Activated CD8-positive, alpha-beta memory T cell treated with anti-CD3 and anti-CD28 coated beads, Interleukin-2, amount 10 ng/mL, durations not matched to agents 7 days and 5 days (primary cell): Measurements from ENCODE around the gene GLI3. TPM values are rescaled to one million over a fixed set of nuclear protein-coding genes. Genes with fewer than 3 reads are reported as not detected.
A peak's percentile ranks its signal among the peaks of the same experiment; 100 is the strongest.

Experiments
- ATAC-seq: fragments of 150-1000 bp; cut with Tn5 transposase; one replicate; pipeline ENCODE4 v1.10.0; 2021; ENCODE audit warnings: moderate library complexity
- CTCF ChIA-PET: fragments of 350-600 bp; sonication (Branson Sonifier 250); formaldehyde crosslinking; loops from one replicate; lab custom pipeline; 2021; ENCODE audit warnings: antibody characterized with exemption; lab: Charles Lee
- DNase-seq: peaks from one replicate; pipeline ENCODE4 v3.0.0-alpha.2; 2020
- H3K27ac Mint-ChIP-seq: one replicate; pipeline ENCODE4 v1.8.0; 2021; ENCODE audit warnings: mild to moderate bottlenecking, mixed read lengths
- H3K27me3 Mint-ChIP-seq: one replicate; pipeline ENCODE4 v1.8.0; 2021; ENCODE audit warnings: mixed read lengths
- H3K36me3 Mint-ChIP-seq: one replicate; pipeline ENCODE4 v1.8.0; 2021; ENCODE audit warnings: mild to moderate bottlenecking, mixed read lengths
- H3K4me1 Mint-ChIP-seq: one replicate; pipeline ENCODE4 v1.8.0; 2021; ENCODE audit warnings: mixed read lengths
- H3K4me3 Mint-ChIP-seq: one replicate; pipeline ENCODE4 v1.8.0; 2021; ENCODE audit warnings: mild to moderate bottlenecking, moderate library complexity, mixed read lengths
- H3K9me3 Mint-ChIP-seq: one replicate; pipeline ENCODE4 v1.8.0; 2022; ENCODE audit warnings: low read depth, mixed read lengths
- total RNA-seq, 2 experiments: library from RNA; stranded (reverse); gene quantifications; one replicate each; pipeline ENCODE4 v1.2.3, GENCODE V29; 2021

GLI3 gene
- total RNA-seq, 2 experiments from 2014 or later = 0.15 to 0.26 TPM

DNA sequence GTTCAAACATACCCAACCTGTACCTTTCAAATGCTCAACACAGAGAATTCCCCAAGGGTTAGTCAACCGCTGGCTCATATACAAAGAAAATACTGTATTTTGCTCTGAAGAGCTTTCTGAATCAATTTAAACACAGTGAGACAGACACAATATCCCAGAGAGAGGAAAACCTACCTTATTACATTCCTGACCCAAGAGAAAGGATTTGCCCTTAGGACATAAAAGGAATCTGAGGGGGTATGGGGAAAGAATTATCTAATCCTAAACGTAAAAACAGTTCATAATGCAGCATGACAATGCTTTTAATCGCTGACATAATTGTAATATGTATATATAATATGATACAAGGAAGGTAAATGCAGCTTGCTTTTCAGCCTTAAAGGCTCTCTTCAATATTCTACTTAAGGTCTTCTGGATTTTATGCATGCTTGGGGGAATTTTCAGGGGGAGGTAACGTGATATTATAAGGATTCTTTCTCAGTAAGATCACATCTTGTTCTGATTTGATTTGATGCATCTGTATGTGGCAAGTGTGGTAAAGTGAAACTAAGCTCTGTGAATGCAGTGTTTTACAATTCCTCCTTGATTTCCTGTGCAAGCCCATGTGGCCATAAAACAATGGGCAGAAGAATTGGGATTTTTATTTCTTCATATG lies 240.5 kb downstream of the GLI3 start:
- no peak overlapping the region for H3K4me3 Mint-ChIP-seq
- H3K27ac Mint-ChIP-seq = no peak overlapping the region
- DNase-seq (no peak), ATAC-seq (no peak)
- H3K4me1 Mint-ChIP-seq = no peaks in the 10 kb centered on the region
- H3K9me3 Mint-ChIP-seq = no peaks in the 10 kb centered on the region
- H3K36me3 Mint-ChIP-seq = no peaks in the 10 kb centered on the region
- CTCF ChIA-PET = no interaction called here
- H3K27me3 Mint-ChIP-seq = peaks cover 9% of the 10 kb centered on the region

DNA sequence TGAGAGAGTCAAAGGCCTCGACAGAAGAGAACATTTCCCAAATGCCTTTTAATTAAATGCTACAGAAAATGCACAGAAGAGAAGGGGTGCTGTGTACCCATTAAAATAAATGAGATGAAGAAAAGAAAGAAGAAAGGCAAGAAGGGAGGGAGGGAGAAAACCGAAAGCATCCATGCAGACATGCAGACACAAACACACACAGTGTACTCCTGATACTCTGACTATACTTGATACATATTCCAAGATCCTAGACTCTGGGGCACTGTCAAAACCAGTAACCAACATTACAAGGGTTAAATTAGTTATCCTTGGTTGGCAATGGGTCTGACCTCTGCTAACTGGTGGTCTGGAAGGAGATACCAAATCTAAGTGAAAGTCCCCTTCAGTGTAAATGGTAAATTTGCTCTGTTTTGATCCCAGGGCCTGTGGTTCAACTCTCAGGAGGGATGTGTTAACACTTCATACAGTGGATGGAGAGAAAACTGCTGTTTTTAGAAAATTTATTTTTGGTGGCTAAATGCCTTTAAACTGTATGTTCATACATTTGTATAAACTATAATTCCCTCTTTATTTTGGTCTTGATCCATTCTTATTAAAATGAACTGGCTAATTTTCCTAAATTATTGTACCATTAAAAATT lies 241.3 kb downstream of the GLI3 start:
- no peaks in the 10 kb centered on the region for H3K9me3 Mint-ChIP-seq
- no peaks in the 10 kb centered on the region for H3K4me1 Mint-ChIP-seq
- DNase-seq (no peak), ATAC-seq (no peak)
- no peaks in the 10 kb centered on the region for H3K36me3 Mint-ChIP-seq
- CTCF ChIA-PET = no interaction called here
- no peak overlapping the region for H3K27ac Mint-ChIP-seq
- H3K27me3 Mint-ChIP-seq = peaks cover 9% of the 10 kb centered on the region
- no peak overlapping the region for H3K4me3 Mint-ChIP-seq

DNA sequence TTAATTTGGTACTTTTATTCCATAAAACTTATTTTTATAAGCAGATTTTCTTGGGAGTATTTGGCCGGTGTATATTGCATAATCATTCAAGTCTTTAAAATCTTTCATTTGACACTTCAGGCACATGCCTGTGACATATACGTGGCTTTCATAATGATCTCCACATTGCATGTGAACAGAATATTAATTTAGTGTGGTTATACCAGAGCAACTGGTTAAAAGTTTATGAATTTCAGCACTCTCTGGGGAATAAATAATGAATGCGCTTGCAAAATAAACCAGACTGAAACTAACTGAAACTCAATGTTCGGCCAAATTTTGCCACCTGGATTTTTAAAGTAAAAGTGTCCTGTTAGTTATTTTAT lies 242.3 kb downstream of the GLI3 start:
- Mint-ChIP-seq H3K4me1 (no peaks in the 10 kb centered on the region), H3K27me3 (peaks cover 4% of the 10 kb centered on the region), H3K9me3 (no peaks in the 10 kb centered on the region), H3K27ac (no peak overlapping the region), H3K36me3 (no peaks in the 10 kb centered on the region), H3K4me3 (no peak overlapping the region)
- DNase-seq (no peak), ATAC-seq (no peak)
- CTCF ChIA-PET = no interaction called here

DNA sequence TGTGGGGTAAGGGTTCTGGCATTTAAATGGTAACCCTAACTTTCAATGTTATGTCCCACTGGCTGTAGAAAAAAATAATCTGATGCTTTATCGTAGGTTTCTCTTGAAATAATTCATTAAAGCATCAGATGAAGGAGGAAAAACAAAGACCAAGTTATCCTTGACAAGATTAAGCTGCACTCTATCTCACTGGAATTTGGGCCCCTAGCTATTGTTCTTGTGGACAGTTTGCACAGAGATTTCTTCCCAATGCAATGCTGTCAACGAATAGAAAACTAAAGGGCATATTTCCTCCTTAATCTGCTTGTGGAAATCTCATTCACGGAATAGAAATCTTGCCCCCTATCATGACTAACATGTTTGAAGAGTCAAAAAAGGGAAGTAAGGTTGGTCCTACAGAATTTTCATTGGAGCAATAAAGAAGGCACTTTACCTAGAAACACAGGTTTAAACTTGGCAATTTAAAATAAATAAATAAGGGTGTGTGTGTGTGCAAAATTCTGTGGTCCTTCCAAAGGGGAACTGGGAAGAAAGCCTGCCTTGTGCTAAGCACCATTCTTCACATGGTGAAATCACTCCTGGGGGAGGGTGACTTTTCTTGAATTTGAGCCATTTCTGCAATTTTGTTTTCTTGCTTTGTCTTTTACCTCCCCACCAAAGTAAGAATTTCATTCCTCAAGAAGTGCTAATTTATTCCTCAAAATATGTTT lies 242.8 kb downstream of the GLI3 start:
- ATAC-seq (no peak), DNase-seq (no peak)
- Mint-ChIP-seq H3K9me3 (no peaks in the 10 kb centered on the region), H3K4me3 (no peak overlapping the region), H3K27ac (no peak overlapping the region), H3K27me3 (no peaks in the 10 kb centered on the region), H3K36me3 (no peaks in the 10 kb centered on the region), H3K4me1 (no peaks in the 10 kb centered on the region)
- CTCF ChIA-PET = interaction anchor here (1.6 kb wide), 1 partner anchor 882 kb away, joined by 3 read pairs; no protein-coding TSS in a partner anchor

DNA sequence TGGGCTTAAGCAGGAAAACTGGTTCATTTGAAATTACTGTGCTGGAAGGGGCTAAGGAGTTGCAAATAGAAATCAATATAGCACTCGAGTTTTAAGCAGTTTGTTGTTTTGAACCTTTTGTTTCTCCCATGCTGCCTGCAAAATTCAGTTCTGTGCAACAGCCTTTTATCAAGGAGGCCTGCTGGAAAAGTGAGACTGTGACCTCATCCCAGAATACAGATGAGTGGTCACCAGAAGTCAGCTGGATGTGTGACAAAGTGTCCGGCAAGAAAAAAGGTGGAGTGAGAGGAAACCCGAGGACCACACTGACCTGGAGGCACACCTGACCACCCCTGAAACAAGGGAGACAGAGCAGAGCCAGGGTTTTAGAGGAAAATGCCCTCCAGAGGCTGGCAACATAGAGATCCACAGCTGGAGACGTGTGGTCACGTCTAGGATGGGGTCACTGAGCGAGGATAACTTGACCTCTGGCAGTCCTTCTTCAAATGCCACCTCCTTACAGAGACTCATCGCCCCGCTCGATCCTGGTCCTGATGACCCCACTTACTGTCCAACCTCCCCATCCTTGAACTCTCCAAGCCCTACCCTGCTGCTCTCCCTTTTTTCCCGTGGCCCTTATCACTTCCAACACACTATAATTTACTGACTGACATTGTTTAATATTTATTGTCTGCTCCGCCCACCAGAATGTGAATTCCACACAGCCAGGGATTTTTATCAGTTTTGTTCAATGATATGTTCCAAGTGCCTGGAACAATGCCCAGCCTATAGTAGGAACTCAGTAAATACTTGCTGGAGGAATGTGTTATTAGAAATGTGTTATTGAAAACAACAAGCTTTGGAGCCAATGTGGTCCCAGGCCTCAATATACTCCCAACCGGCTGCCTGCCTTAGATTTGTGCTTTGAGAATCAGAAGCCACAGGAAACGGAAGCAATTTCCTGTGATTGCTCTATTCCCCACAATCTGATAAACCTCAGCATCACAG lies 243.8 kb downstream of the GLI3 start:
- no peak for DNase-seq
- H3K4me3 Mint-ChIP-seq = no peak overlapping the region
- H3K27ac Mint-ChIP-seq = no peak overlapping the region
- H3K4me1 Mint-ChIP-seq = no peaks in the 10 kb centered on the region
- CTCF ChIA-PET = interaction anchor here (1.6 kb wide), 1 partner anchor 883 kb away, joined by 3 read pairs; no protein-coding TSS in a partner anchor
- H3K27me3 Mint-ChIP-seq = no peaks in the 10 kb centered on the region
- no peak for ATAC-seq
- no peaks in the 10 kb centered on the region for H3K9me3 Mint-ChIP-seq
- H3K36me3 Mint-ChIP-seq = no peaks in the 10 kb centered on the region

DNA sequence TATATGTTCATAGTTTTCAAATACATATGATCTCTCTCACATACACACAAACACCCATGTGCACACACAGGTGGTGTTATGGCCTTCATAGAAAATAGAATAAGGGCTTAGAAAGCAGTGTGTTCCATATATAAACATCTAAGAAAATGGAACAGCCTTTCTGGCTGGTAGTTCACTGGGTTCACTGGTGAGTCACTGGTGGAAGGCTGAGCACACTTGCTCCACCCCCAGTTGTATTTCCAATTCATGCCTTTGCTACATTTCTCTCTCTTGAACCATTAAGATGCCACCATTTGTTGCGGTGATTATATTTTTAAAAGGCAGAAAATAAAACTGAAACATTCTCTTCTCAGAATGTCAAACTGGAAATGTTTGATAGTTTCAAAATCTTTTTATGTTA lies 252.1 kb downstream of the GLI3 start:
- Mint-ChIP-seq H3K4me1 (no peaks in the 10 kb centered on the region), H3K9me3 (no peaks in the 10 kb centered on the region), H3K27me3 (peaks cover 4% of the 10 kb centered on the region), H3K36me3 (no peaks in the 10 kb centered on the region), H3K27ac (no peak overlapping the region), H3K4me3 (no peak overlapping the region)
- CTCF ChIA-PET = interaction anchor here (1.8 kb wide), 1 partner anchor 44 kb away, joined by 5 read pairs; no protein-coding TSS in a partner anchor
- DNase-seq (no peak), ATAC-seq (no peak)

DNA sequence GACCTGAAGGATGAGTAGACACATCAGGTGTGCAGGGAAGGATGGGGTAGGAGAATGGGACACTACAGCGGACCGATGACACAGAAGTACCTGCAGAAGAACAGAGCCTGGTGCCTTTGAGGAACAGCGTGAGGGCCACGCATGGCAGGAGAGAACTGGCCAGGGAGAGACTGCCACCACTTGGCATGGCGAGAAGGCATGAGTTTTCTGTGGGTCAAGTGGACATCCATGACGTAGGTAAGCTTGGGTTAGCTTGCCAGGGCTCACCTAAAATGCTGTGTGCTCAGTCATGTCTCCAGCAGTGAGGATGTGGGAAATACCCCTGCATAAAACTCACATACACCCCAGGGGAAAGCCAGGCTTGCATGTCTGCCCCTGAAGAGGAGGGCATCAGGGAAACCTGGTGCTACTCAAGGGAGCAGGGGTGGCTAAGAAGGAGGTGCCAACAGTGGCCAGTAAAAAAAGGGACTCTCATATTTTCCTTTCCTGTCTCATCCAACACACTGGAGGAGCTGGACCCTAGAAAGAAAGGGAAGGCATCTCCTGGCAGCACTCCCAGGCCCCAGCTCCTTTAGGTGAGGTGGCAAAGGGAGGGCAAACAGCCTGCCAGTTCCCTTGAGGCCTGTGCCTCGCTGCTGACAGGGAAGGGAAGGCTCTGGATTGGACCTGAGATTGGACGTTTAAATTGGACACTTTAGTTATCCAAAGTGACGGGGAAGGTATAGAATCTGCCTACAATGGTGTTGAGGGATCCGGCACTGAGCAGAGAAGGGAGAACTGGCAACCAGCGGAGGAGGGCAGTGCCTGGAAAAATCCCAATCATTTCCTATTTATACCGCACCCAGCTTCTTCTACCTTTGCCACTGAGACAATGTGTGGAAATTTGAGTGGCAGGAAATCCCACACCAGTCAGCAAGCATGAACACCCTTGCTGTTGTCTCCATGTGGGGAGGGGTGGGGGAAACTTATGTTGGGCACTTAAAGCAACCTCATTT lies 255.7 kb downstream of the GLI3 start:
- no peaks in the 10 kb centered on the region for H3K9me3 Mint-ChIP-seq
- CTCF ChIA-PET = no interaction called here
- peaks cover 4% of the 10 kb centered on the region for H3K27me3 Mint-ChIP-seq
- no peaks in the 10 kb centered on the region for H3K36me3 Mint-ChIP-seq
- no peak overlapping the region for H3K4me3 Mint-ChIP-seq
- H3K27ac Mint-ChIP-seq = no peak overlapping the region
- ATAC-seq (no peak), DNase-seq (no peak)
- H3K4me1 Mint-ChIP-seq = no peaks in the 10 kb centered on the region

DNA sequence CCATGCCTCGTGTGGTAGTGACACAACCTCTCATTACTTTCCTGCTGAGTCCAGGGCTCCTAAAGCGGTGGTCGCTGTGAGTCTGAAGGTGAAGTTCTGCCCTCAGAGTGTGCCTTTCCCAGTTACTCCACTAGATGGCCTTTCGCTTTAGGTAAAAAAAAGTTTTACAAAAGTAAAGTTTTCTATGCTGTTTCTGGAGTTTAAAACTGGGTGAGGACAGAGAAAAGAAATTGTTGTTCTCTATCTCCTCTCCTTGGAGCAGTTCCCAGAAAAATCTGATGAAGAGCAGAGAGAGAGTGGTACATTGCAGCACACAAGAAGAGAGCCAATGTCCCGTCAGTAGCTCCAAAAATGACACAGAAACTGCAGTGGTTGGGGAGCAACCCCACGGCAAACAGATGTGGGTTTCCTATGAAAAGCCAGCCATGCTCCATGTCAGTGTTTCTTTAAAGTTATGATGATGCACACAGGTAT lies 257.1 kb downstream of the GLI3 start:
- Mint-ChIP-seq H3K27ac (no peak overlapping the region), H3K4me3 (no peak overlapping the region), H3K27me3 (peaks cover 8% of the 10 kb centered on the region), H3K36me3 (no peaks in the 10 kb centered on the region), H3K9me3 (no peaks in the 10 kb centered on the region), H3K4me1 (no peaks in the 10 kb centered on the region)
- DNase-seq (no peak), ATAC-seq (peak; percentile 36)
- CTCF ChIA-PET = interaction anchor here (1.7 kb wide), 1 partner anchor 39 kb away, joined by 7 read pairs; no protein-coding TSS in a partner anchor

DNA sequence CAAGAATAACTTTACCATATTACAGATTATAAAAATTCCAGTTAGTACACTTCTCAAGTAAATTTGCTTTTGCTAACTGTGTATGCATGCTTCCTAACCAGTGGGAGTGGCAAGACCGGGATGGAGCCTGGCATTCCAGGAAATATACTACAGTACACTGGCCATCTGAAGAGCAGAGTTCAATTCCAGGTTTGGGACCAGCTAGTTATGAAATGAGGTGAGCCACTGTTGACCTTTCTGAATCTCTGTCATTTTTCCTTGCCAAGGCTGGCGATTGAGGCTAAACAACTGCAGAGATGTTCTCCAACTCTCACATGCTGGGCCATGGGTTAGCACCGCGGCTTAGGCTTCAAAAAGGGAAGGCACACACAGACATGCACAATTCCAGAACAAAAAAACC lies 258.2 kb downstream of the GLI3 start:
- no peak overlapping the region for H3K27ac Mint-ChIP-seq
- no peak for ATAC-seq
- peaks cover 4% of the 10 kb centered on the region for H3K27me3 Mint-ChIP-seq
- DNase-seq = no peak
- H3K4me3 Mint-ChIP-seq = no peak overlapping the region
- CTCF ChIA-PET = interaction anchor here (1.5 to 1.7 kb wide), 2 partner anchors 38 kb away, joined by 4 to 7 read pairs; no protein-coding TSS in a partner anchor
- no peaks in the 10 kb centered on the region for H3K9me3 Mint-ChIP-seq
- no peaks in the 10 kb centered on the region for H3K4me1 Mint-ChIP-seq
- no peaks in the 10 kb centered on the region for H3K36me3 Mint-ChIP-seq

DNA sequence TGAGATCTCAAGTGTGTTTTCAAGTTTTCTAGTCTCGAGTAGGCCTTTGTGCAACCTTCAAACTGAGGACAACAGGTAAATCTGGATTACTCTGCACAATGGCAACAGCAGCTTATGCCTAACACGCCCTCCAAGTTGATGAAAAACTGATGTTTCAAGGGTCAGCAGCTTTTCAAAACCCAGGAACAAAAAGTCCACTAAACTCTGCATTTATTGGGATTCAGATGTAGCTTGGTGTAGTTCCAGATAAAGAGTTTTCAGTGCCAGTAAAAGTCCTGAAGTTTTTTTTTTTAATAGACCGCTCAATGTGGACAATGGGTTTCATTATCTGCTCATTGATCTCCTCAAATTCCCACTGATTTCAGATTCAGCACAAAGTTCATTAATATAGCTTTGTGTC lies 259.3 kb downstream of the GLI3 start:
- DNase-seq (no peak), ATAC-seq (no peak)
- Mint-ChIP-seq H3K27me3 (peaks cover 4% of the 10 kb centered on the region), H3K9me3 (no peaks in the 10 kb centered on the region), H3K27ac (no peak overlapping the region), H3K4me1 (no peaks in the 10 kb centered on the region), H3K4me3 (no peak overlapping the region), H3K36me3 (no peaks in the 10 kb centered on the region)
- CTCF ChIA-PET = interaction anchor here (1.5 to 2.1 kb wide), 3 partner anchors 35 to 899 kb away, joined by 4 to 8 read pairs (median 4); no protein-coding TSS in a partner anchor

DNA sequence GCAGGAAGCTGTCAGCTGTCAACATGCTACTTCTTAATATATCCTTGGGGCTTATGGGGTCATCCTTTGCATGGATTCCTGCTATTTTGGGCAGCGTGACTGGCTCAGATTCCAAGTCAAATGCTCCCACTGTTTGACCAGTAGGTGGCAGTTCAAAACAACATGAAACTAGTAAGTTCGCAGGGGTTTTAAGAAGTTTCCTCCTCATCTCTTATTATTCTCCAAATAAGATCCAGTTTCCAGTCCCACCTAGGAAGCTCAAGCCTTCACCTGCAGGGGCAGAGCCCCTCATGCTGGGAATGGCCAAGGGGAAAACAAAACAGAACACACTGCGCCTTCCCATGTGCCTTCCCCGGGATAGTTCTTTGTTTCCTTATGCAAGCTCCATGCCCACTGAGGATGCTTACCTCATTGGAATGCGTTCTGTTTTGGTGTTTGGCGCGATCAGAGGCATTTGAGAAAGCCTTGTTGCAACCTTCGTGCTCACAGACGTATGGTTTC lies 259.8 kb downstream of the GLI3 start:
- CTCF ChIA-PET = interaction anchor here (1.5 to 2.1 kb wide), 3 partner anchors 34 to 900 kb away, joined by 4 to 8 read pairs (median 4); no protein-coding TSS in a partner anchor
- H3K4me3 Mint-ChIP-seq = no peak overlapping the region
- H3K9me3 Mint-ChIP-seq = no peaks in the 10 kb centered on the region
- no peak for DNase-seq
- H3K36me3 Mint-ChIP-seq = no peaks in the 10 kb centered on the region
- no peak for ATAC-seq
- H3K27ac Mint-ChIP-seq = no peak overlapping the region
- no peaks in the 10 kb centered on the region for H3K4me1 Mint-ChIP-seq
- peaks cover 4% of the 10 kb centered on the region for H3K27me3 Mint-ChIP-seq
